ENCODE data around the gene IFI44L.

The IFI44L gene

DNA sequence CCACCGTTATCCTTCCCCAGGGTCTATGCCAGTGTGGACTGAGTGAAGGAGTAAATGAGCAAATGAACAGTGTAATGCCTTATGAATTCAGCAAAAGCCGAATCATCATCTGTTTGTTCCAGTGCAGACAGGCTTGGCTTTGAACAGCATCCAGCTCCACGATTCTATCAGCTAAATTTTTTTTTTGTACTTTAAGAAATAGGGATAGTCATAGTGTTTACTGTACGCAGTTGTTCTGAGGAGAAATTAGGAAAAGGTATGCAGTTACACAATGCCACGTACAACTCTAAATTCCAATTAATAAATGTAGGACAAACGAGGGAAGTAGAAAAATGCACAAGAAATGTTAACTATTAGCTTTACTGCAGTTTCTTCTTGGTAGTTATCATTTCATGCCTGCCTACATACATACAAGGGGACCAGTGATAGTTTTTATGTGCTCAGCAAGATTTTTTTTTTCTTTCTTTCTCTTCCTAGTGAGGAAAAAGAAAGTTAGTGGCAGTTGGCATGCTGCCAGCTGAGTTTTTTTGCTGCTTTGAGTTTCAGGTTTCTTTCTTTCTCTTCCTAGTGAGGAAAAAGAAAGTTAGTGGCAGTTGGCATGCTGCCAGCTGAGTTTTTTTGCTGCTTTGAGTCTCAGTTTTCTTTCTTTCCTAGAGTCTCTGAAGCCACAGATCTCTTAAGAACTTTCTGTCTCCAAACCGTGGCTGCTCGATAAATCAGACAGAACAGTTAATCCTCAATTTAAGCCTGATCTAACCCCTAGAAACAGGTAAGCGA lies at the start of gene IFI44L:
Gene IFI44L (plus strand): TSS at position 646 of the 777 bp plus-strand sequence. CDS start 7,468 bp downstream, outside the sequence.
- no peak for DNase-seq

DNA sequence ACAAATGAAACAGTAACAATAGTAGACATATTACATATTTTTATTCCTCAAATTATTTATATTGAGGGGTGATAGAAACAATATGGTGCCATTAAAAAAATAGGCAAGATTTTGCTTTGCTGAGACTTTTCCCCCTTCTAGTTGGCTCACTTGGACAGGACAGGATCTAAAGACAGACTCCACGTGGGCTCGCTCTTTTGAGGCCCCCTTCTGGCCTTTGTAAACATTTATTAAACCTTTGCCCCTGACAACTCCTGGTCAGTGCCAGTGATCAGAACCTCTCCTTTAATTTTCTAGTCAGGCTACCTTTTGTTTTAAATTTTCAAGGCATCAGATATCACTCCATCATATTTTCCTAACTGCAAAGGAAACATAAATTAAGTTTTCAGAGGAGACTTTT lies 49.7 kb upstream of the IFI44L start:
- DNase-seq, result no peak

DNA sequence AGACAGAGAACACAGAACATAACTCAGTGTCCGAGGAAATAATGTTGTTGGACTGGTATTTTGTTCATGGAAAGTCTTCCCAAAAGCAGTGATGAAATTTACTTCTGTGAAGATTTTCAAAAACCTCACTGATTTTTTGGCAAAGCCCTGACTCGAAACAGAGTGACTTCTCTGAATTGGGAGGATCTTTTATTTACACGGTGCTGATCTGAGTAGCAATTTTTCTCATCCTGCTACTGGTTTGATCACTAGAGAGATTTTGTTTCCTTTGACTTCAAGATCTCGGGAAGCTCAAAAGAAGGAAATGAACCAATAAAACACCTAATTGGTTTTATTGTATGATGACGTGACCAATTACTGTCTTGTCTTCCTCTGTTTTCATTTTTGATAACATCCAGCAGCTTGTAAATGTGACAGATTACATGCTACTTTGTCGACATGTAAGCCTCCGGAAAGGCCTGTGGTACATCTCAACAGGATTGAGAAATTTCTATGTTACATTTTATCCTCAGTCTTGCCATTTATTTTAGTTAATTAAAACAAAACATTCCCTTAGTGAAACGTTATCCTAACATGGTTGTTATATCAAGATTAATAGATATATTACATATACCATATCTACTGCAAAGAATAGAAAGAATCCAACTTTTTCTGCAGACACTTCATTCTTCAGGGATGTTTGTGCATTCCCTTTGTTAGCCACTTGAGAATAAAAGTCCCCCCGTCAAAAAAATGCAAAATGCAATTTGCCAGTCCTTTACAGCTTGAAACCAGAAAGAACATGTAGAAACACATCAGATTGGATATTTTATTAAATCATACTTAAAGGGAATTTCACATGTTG lies 42.8 kb upstream of the IFI44L start:
- no peak for DNase-seq

DNA sequence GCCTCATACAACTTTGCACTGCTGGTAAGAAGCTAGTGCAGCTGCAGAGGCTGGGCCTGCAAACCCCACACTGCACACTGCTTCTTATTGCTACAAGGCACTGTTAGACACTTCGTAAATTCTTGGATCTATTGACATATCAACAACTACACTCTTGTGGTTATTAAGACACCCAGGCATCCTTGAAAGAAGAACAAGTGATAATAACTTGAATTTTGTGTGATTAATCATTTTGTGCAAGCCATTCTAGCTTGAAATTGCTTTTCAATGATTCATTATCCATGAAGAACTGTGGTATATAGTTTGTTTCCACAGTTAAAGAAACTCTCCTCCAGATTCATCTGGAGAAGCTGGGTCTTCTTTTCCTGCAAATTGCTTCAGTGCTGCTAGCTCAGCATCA lies 33.7 kb upstream of the IFI44L start:
- no peak for DNase-seq

DNA sequence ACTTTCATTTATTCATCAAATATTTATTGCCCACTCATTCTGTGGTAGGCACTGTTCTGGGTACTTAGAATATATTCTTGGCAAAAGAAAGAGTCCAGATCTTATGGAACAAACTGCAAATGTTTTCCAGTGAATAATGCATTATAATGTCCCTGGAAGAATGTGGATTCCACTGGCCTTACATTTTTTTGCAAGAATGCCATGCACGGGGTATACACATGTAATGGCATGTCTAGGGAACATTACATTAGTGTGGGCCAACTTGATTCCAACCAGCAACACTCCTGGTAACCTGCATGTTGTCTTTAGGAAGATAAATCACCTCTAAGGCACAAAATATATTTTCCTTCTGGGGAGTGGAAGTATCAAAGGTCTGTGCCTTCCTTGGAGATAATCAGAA lies 33.0 kb upstream of the IFI44L start:
- no peak for DNase-seq

DNA sequence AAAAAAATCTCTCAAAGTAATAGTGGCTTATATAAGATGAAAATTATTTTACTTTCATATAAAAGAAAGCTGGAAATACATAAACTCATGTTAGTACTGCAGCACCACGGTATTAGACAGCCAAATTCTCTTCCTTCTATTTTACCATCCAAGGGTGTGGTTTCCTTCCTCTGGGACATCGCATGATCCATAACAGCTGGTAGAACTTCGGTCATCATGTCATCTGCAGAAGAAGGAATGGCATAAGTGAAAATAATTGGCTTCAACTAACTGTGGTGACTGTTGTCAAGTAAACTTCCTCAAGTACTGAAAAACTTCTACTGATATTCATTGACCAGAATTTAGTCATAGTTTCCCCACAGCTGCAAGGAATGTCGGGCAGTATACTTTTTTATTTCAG lies 28.3 kb upstream of the IFI44L start:
- no peak for DNase-seq

DNA sequence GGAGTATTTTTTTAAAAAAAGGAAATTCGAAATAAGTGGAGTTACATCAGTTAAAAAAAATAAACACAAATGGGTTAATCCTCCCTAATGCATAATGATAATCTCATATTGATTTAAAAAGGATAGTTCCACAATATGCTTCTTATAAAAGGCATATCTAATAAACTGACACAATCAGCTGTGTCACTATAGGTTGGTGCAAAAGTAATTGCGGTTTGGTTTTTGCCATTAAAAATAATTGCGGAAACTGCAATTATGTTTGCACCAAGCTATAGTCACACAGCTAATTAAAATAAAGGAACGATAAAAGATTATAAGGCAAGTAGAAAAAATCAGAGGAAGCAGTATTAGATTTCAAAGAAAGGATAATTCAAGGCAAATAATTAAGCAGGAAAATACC lies 21.0 kb upstream of the IFI44L start:
- DNase-seq, result no peak

DNA sequence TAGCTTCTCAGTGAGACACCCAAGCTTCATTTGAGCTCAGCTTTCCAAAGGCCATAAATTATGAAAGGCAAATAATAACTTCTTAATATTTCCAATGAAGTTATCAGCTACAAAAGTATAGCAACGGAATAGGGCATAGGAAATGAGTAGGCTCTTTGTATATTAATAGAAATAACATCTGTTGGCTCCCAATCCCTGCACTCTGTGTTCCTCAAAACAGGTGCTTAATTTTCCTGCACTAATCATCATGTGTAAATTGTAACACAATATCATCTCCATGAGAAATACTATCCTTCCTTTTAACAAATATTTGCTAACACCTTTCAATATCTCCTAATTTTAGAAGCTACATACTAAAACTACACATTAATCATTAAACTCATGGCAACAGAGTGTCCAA lies 19.2 kb upstream of the IFI44L start:
- no peak for DNase-seq

DNA sequence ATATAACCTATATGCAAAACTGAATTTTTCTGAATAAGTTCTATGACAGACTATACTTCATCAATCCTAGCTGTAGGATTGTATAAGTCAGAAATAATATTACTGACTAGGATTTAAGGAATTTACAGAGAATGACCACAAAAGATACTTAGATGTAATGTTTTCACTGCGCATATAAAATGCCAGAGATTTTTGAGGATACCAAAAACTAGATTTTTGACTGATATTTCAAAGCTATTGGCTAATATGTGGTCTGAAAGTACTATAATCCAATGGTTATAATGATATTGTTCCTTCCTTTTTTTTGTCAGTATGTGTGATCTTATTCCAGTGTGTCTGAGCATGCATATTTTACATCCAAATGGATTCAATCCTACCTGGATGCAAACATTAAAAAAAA lies 17.0 kb upstream of the IFI44L start:
- no peak for DNase-seq

DNA sequence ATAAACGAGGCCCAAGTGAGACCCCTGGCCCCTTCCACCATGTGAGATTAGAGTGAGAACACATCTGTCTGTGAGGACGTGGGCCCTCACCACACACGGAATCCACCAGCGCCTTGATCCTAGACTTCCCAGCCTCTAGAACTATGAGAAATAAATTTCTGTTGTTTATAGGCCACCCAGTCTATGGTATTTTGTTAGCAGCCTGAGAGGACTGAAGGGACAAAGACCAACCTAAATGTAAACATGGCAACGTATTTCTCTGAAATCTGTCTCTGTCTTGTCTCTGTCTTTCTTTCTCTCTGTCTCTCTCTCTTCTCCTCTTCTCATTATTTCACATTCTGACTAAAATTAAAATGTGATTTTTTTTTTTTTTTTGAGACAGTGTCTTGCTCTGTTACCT lies 15.6 kb upstream of the IFI44L start:
- DNase-seq, result no peak

DNA sequence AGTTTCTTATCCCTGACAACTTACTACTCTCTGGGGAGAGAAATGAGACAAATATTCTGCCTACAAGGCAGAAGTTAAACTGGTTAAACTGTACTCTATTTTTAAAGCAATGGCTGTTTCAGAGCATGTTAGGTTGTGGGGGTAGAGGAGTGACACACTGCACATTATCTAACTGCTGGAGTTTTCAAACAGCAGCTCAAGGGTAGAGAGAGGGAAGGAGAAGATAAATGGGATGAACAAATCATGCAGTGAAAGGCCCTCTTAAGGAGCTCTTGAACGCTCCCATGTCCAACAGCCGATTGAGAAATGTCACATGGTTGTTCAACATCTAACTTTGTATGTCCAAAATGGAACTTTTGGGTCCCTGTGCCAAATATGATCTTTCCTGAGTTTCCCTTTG lies 14.0 kb upstream of the IFI44L start:
- DNase-seq, result no peak

DNA sequence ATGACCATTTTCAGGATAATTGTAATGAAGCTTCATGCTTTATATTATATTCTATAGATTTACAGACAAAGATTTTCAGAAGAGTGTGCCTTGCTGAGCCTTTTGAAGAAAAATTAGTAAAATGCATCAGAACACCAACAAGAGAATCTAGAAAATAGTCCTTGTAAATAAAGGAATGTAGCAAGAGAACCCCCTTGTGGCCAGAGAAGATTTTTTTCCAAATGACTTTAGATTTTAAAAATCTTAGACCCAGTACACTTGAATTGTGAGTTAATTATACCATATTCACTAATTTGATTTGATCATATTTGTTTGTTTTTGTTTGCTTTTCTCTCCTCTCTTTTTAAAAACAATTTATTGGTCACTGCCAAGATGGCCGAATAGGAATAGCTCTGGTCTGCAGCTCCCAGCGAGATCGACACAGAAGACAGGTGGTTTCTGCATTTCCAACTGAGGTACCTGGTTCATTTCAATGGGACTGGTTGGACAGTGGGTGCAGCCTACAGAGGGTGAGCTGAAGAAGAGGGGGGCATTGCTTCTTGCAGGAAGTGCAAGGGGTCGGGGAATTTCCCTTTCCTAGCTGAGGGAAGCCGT lies 12.8 kb upstream of the IFI44L start:
- DNase-seq, result no peak

DNA sequence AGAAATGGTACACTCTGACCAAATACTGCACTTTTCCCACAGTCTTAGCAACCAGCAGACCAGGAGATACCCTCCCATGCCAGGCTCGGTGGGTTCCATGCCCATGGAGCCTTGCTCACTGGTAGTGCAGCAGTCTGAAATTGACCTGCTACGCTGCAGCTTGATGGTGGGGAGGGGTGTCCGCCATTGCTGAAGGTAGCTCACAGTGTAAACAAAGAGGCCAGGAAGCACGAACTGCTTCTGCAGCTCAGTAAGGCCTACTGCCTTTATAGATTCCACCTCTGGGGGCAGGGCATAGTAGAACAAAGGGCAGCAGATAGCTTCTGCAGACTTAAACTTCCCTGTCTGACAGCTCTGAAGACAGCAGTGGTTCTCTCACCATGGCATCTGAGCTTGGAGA lies 12.3 kb upstream of the IFI44L start:
- no peak for DNase-seq

DNA sequence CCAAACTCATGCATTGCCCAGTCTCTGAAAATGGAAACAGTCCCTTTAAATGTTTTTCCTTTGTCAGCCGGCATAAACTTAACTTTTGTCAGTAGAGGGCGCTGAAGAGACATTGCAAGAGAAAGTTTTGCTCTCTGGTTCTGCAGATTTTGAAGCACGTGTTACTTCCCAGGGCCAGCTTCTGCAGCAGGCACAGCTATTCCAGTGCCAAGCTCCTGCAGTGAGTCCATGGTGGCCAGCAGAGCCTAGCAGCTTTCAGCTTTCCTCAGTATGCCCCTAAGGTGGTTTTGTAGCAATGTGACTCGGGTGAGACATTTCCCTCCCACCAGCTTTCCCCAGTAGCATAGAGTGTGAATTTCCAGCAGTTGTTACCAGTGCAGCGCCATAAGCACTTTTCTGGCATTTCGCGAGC lies 2.6 kb upstream of the IFI44L start:
- peak; percentile 54 for DNase-seq

DNA sequence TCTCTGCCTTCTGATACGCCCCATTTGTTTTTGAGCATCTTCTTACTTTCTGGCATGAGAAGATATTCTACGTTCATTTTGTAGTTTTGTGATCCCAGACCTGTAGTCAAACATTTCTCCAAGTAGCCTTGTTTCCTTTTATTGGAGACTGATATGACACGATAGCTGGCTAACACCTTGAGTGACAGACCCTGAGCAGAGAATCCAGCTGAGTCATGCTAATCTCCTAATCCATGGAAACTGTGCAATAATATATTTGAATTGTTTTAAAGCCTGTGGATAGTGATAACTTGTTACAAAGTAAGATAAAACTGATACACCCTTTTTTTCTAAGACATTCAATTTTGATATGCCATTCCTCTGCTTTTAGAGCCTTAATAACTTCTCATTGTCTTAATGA lies 1.2 kb upstream of the IFI44L start:
- no peak for DNase-seq

DNA sequence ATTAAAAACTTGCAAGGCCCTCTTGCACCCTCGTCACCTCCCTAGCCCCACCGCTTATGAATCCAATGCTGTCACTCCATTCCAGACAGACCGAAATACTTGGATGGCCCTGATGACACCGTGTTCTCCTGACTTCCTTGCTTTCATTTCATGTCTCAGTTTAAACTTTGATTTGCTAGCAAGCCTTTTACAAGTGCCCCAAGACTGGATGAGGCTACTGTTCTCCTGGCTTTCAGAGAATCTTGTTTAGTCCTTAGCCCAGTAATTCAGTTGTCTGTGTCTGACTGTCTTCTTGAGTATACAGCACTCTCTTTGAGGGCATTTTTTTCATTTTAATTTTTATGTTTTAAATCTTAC lies 824 bp upstream of the IFI44L start:
- no peak for DNase-seq

DNA sequence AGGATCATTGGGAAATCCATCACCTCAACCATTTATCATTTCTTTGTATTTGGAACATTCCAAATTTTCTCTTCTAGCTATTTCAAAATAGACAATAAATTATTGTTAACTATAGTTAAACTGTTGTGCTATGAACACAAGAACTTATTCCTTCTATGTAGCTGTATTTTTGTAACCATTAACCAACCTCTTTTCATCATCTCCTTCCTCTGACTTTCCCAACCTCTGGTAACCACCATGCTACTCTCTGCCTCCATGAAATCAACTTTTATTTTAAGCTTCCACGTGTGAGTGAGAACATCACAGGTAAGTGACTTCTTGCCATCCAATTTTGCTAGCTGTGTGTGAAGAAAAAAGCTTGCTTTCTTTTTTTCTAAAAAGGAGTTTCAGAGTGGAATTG lies 418 bp downstream of the IFI44L start:
- no peak for DNase-seq

DNA sequence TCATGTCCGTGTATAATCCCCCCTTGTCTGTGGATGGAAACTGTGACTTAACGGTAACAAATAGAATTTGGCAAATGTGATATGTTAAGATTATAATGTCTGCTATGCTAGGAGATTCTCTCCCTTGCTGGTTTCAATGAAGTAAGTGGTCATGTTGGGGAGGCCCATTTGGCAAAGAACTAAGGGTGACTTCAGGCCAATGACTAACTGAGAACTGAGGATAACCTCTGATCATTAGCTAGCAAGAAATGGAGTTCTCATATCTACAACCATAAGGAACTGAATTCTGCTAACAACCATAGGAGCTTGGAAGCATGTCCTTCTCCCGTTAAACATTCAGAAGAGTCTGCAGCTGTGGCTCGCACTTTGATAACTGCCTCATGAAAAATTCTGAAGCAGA lies 2.3 kb downstream of the IFI44L start:
- no peak for DNase-seq

DNA sequence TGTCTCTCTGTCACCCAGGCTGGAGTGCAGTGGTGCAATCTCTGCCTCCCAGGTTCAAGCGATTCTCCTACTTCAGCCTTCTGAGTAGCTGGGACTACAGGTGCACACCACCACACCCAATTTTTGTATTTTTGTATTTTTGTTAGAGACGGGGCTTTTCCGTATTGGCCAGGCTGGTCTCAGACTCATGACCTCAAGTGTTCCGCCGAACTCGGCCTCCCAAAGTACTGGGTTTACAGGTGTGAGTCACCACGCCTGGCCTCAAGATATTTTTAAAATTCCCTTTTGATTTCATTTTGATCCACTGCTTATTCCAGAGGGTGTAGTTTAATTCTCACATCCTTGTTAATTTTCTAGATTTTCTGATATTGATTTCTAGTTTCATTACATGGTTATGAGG lies 3.8 kb downstream of the IFI44L start:
- no peak for DNase-seq

DNA sequence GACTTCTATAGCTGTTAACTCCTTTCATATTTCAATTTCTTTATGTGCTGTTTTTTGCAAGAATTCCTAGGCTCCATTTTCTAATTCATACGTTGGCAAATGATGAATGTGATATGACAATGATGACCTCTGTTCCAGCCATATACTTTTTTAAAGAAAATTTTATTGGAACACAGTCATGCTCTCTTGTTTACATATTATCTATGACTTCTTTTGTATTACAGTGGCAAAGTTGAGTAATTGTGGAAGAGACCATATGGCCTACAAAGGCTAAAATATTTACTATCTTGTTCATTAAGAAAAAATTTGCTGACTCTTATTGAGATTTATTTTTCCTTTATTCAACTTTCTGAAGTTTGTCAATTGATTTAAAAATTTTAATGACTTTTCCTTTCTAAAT lies 7.1 kb downstream of the IFI44L start:
- DNase-seq, result no peak

DNA sequence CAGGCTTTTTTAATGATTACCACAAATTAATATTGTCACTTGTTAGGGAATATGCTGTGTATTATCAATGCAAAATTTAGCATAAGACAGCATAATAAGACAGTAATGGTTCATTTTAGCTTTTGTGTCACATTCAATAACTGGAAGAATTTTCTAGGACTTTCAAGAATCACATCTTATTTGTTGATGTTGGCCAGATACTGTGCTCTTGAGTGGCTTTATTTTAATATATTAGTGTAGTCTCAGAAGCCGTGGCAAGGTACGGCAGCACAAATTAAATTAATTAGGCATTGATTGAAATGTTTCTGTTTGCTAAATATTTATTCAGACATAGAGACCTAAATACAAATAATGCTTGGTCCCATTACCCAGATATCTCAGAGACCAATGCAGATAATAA lies 10.4 kb downstream of the IFI44L start:
- no peak for DNase-seq

DNA sequence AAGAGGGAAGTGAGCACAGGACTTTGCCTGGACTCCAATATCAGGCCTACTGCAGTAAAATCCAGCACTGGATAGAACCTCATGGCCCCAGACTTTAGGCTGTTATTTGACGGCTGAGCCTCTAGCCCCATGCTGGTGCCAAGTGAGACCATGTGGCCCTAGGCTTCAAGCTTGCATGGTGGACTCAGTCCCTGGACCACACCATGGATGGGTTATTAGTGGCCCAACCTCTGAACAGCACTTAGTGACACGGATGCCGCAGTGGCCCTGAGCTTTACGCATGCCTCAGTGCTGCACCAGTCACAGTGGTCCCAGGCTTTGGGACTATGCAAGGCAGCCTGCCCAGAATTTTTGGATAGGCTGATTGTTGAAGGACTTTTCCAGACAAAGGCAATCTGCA lies 13.0 kb downstream of the IFI44L start:
- DNase-seq, result no peak

DNA sequence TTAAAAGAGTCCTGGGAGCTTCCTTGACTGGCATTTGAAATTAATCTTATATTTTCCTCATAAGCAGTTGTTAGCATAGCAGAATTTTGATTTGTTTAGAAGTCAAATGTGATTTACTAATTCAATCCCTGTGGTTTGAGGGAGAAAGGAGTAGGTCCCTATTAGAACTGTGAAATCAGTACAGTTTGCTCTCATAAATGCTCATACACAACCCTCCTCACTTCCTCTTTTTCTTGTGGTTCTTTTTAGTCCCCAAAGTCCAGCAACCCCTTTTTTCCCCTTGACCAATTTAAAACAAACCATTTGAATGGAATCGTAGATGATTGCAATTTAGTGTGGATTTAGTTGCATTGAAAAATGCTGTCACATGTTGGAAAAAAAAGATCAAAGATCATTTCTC lies 20.2 kb downstream of the IFI44L start:
- DNase-seq, result no peak

DNA sequence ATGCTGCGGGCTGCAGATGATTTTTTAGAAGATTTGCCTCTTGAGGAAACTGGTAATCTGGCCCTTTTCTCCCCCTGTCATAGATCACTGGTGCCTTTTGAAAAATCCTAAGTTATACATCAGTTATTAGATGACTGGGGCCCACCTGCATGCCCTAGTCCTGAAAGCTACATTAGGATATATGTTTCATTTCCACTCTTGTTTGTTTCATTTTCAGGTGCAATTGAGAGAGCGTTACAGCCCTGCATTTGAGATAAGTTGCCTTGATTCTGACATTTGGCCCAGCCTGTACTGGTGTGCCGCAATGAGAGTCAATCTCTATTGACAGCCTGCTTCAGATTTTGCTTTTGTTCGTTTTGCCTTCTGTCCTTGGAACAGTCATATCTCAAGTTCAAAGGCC lies 21.3 kb downstream of the IFI44L start:
- no peak for DNase-seq
